ENCODE results near the gene CDK11B. TPM values are rescaled to one million over a fixed set of nuclear protein-coding genes. Genes with fewer than 3 reads are reported as not detected.

CDK11B gene
- total RNA-seq, 2 donors from 2014 or later, result 31.8 to 33.6 TPM

DNA sequence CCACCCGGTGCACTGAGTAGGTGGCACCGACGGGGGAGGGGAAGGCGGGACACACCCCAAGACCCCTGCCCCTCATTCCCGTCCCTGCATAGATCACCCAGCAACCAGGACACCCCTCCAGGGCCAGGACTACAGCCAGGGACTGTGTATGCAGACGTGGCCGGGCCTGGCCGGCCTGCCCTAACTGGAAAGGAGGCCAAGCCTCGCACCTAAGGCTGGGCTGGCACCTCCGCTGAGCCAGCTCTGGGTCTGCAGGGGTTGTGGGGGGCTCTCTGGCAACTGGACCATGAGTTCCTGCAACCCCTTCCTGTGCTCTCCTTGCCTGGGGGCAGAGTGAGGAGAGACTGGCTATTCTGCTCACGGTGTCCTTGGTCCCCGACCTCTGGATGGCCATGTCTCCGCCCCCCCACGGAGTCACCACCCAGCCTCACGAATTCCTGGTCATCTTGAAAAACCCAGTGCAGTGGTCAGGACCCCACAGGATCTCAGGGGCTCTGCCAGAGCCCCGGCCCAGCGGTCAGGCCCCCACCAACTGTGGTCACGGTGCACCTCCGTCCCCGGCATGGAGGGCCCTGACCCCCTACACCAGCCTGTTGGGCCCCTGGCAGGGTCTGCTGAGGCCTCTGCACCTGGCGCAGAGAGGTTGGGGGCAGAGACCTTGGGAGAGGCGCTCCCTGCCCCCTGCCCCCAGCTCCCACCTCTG is 57.8 kb downstream of the CDK11B start:
- H3K4me3 Mint-ChIP-seq, result peak overlapping the region; percentile 38
- no peak overlapping the region for H3K27ac Mint-ChIP-seq
- TF ChIP-seq, protein P1, sequence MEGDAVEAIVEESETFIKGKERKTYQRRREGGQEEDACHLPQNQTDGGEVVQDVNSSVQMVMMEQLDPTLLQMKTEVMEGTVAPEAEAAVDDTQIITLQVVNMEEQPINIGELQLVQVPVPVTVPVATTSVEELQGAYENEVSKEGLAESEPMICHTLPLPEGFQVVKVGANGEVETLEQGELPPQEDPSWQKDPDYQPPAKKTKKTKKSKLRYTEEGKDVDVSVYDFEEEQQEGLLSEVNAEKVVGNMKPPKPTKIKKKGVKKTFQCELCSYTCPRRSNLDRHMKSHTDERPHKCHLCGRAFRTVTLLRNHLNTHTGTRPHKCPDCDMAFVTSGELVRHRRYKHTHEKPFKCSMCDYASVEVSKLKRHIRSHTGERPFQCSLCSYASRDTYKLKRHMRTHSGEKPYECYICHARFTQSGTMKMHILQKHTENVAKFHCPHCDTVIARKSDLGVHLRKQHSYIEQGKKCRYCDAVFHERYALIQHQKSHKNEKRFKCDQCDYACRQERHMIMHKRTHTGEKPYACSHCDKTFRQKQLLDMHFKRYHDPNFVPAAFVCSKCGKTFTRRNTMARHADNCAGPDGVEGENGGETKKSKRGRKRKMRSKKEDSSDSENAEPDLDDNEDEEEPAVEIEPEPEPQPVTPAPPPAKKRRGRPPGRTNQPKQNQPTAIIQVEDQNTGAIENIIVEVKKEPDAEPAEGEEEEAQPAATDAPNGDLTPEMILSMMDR (conservative IDR thresholded peaks at IDR 0.05), result no peak
- H3K9ac ChIP-seq (ENCODE audit: extremely low read depth, low read length, poor library complexity, severe bottlenecking), result no peak overlapping the region
- H3K4me1 ChIP-seq (ENCODE audit: control insufficient read depth, insufficient read depth, low read length), result peaks cover 3% of the 10 kb centered on the region
- peaks cover 1% of the 10 kb centered on the region for H3K4me1 Mint-ChIP-seq
- H3K9me3 ChIP-seq (ENCODE audit: control insufficient read depth, low read length), result no peaks in the 10 kb centered on the region
- H3K4me3 ChIP-seq (ENCODE audit: low read length), result peak overlapping the region; percentile 70
- 81% methylated on average over 9 to 22 of the region's 22 CpGs for WGBS, 2 experiments (ENCODE audit: insufficient coverage in 1 of 2, insufficient read length in 1 of 2)
- no peaks in the 10 kb centered on the region for H3K36me3 Mint-ChIP-seq (ENCODE audit: low read depth)
- H3K27me3 Mint-ChIP-seq (ENCODE audit: insufficient read depth), result peaks cover 50% of the 10 kb centered on the region
- no peak overlapping the region for H3K27ac ChIP-seq (ENCODE audit: low read depth, low read length)
- H3K9me3 Mint-ChIP-seq, result no peaks in the 10 kb centered on the region
- H3K27me3 ChIP-seq (ENCODE audit: control insufficient read depth, insufficient read depth, low read length, poor library complexity, severe bottlenecking), result peaks cover 51% of the 10 kb centered on the region
- DNase-seq, result no peak
- no peaks in the 10 kb centered on the region for H3K36me3 ChIP-seq (ENCODE audit: control insufficient read depth, insufficient read depth, low read length)

DNA sequence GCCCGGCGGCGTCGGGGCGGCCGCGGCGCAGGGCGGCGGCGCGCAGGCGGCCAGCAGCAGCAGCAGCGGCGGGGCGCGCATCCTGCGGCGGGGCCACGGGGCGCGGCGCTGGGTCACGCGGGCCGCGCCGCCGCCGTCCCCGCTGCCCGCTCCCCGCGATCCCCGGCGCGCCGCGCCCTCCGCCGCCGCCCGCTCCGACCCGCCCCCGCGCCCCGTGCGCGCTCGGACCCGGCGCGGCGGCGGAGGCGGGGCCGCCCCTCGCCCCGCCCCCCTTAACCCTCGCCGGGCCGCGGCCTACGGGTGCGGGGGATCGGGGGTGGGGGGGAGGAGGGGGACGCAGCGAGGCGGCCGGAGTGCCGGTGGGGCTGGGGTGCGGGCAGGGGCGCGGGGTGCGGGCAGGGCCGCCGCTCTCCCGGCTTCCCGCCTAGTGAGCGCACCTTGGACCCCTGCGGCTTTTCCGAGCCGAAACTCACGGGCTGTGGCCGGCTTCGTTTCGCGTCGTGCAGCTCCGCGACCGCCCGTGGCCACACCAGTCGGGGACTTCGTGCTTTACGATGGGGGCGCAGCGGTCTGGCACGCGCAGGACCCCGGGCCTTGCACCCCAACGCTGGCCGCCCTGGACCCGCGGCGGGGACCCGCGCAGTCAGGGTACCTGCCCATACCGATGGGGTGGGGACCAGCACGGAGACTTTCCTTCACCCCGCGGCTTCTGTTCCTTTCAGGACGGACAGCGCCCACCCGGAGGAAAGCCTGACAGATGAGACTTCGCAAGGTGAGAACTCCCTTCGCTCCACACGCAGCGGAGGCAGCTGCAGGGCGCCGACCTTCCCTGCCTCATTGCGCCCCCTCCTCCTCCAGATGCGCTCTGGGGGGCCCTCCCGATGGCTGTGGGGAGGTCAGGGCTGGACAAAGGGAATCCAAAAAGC is 58.6 kb downstream of the CDK11B start, which contains the start of gene FNDC10:
TSS of gene FNDC10 (minus strand) at position 201 of the 926 bp plus-strand sequence. CDS start at position 81, 120 bp downstream.
- WGBS, 2 experiments (ENCODE audit: insufficient coverage in 1 of 2, insufficient read length in 1 of 2), result 3 to 5% methylated on average over 43 to 116 of the region's 125 CpGs
- peaks cover 1% of the 10 kb centered on the region for H3K4me1 Mint-ChIP-seq
- Histone ChIP-seq H3K36me3 (ENCODE audit: control insufficient read depth, insufficient read depth, low read length) (no peaks in the 10 kb centered on the region), H3K27ac (ENCODE audit: low read depth, low read length) (no peak within 1 kb of the TSS), H3K27me3 (ENCODE audit: control insufficient read depth, insufficient read depth, low read length, poor library complexity, severe bottlenecking) (peaks cover 59% of the 10 kb centered on the region), H3K9ac (ENCODE audit: extremely low read depth, low read length, poor library complexity, severe bottlenecking) (no peak within 1 kb of the TSS), H3K4me1 (ENCODE audit: control insufficient read depth, insufficient read depth, low read length) (peaks cover 3% of the 10 kb centered on the region), H3K9me3 (ENCODE audit: control insufficient read depth, low read length) (no peaks in the 10 kb centered on the region), H3K4me3 (ENCODE audit: low read length) (peak within 1 kb of the TSS; percentile 70)
- no peaks in the 10 kb centered on the region for H3K36me3 Mint-ChIP-seq (ENCODE audit: low read depth)
- DNase-seq, result peak; percentile 75
- peak within 1 kb of the TSS; percentile 57 for H3K4me3 Mint-ChIP-seq
- TF ChIP-seq, protein P1 (conservative IDR thresholded peaks at IDR 0.05), result no peak
- H3K27ac Mint-ChIP-seq, result no peak within 1 kb of the TSS
- peaks cover 50% of the 10 kb centered on the region for H3K27me3 Mint-ChIP-seq (ENCODE audit: insufficient read depth)
- H3K9me3 Mint-ChIP-seq, result no peaks in the 10 kb centered on the region

DNA sequence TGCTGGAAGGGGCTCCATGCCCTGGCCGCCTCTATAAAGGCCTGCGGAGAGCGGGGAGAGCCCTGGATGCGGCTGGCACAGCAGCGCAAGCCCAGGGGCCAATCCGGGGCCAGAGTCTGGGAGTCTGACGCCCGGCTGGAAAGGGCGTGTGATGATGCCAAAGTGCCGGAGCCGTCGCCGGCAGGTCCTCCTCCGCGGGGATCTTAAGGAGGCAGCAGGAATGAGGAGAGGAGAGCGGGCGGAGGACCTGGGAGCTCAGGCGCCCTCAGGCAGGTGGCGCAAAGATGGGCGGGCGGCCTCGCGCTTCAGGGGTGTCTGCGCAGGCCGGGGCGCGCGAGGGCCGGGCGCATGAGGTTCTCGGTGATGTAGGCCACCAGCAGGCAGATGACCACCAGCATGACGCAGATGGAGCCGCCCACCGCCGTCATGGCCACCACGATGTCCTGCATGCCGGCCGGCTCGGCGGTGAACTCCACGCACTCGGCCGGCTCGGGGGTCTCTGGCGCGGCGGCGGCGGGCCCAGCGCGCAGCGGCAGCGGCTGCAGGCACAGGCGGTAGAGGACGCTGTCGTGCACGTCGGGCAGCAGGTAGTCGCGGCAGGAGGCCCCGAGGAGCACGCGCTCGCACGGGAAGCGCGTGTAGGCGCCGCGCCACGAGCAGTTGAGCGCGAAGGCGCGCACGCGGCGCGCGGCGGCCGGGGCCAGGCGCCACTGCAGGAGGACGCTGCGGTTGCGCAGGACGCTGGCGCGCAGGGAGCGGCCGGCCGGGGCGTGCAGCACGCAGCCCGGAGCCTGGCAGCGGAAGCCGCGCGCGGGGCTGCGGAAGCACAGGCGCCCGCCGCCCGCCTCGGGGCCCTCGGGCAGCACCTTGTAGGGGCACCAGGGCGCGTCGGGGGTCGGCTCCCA is 59.5 kb downstream of the CDK11B start:
- peak overlapping the region; percentile 57 for H3K4me3 Mint-ChIP-seq
- Histone ChIP-seq H3K4me3 (ENCODE audit: low read length) (no peak overlapping the region), H3K9ac (ENCODE audit: extremely low read depth, low read length, poor library complexity, severe bottlenecking) (no peak overlapping the region), H3K27me3 (ENCODE audit: control insufficient read depth, insufficient read depth, low read length, poor library complexity, severe bottlenecking) (peaks cover 64% of the 10 kb centered on the region), H3K9me3 (ENCODE audit: control insufficient read depth, low read length) (no peaks in the 10 kb centered on the region), H3K36me3 (ENCODE audit: control insufficient read depth, insufficient read depth, low read length) (no peaks in the 10 kb centered on the region), H3K27ac (ENCODE audit: low read depth, low read length) (no peak overlapping the region), H3K4me1 (ENCODE audit: control insufficient read depth, insufficient read depth, low read length) (peaks cover 3% of the 10 kb centered on the region)
- TF ChIP-seq, protein P1 (conservative IDR thresholded peaks at IDR 0.05), result peak; percentile 65
- no peaks in the 10 kb centered on the region for H3K36me3 Mint-ChIP-seq (ENCODE audit: low read depth)
- H3K27ac Mint-ChIP-seq, result no peak overlapping the region
- 21 to 34% methylated on average over 43 to 111 of the region's 111 CpGs for WGBS, 2 experiments (ENCODE audit: insufficient coverage in 1 of 2, insufficient read length in 1 of 2)
- peak; percentile 87 for DNase-seq
- H3K9me3 Mint-ChIP-seq, result no peaks in the 10 kb centered on the region
- peaks cover 1% of the 10 kb centered on the region for H3K4me1 Mint-ChIP-seq
- H3K27me3 Mint-ChIP-seq (ENCODE audit: insufficient read depth), result peaks cover 50% of the 10 kb centered on the region

All from endodermal cell (in vitro differentiated cells).